ENCODE measurements around the gene MYBPH. TPM values are rescaled to one million over a fixed set of nuclear protein-coding genes. Genes with fewer than 3 reads are reported as not detected.

The MYBPH gene
- polyA plus RNA-seq, 3 donors = 0.04 to 0.52 (median 0.16) TPM

GRCh38 chr1:203186091-203186445, 10.4 kb upstream of the MYBPH start:
- intact Hi-C loops (cut with micrococcal nuclease) = no loop called here
- H3K36me3 Mint-ChIP-seq = no peaks in the 10 kb centered on the region
- peaks cover 29% of the 10 kb centered on the region for H3K4me1 Mint-ChIP-seq
- H3K27ac Mint-ChIP-seq = no peak overlapping the region
- no peak overlapping the region for H2AFZ ChIP-seq (ENCODE audit: insufficient read depth, low read depth, low read length, poor library complexity, severe bottlenecking)
- H3K4me2 ChIP-seq (replicated peaks; ENCODE audit: extremely low read depth, low read length, poor library complexity, severe bottlenecking) = no peak overlapping the region
- H3K4me1 ChIP-seq (ENCODE audit: control insufficient read depth in 1 of 2, insufficient read depth in 2 of 2, low read length in 2 of 2) = peaks cover 8 to 17% of the 10 kb centered on the region in 2 donors
- TF ChIP-seq CTCF (IDR thresholded peaks at IDR 0.05) = no peak
- DNase-seq = no peak
- H3K4me3 ChIP-seq (replicated peaks in 1 of 3; ENCODE audit: low read depth in 2 of 3, low read length in 3 of 3) = no peak overlapping the region
- H3K4me3 Mint-ChIP-seq = no peak overlapping the region
- H3K36me3 ChIP-seq (replicated peaks in 1 of 2; ENCODE audit: control insufficient read depth in 1 of 2, insufficient read depth in 2 of 2, low read length in 2 of 2) = no peaks in the 10 kb centered on the region
- no peak overlapping the region for H3K27ac ChIP-seq (ENCODE audit: low read depth in 1 of 2, low read length in 2 of 2)
- H3K9me3 Mint-ChIP-seq = no peaks in the 10 kb centered on the region
- WGBS (ENCODE audit: insufficient coverage) = 73% methylated on average over 1 of the region's 5 CpGs
- H4K20me1 ChIP-seq (ENCODE audit: insufficient read depth, low read length) = no peaks in the 10 kb centered on the region
- no peaks in the 10 kb centered on the region for H3K9me3 ChIP-seq (replicated peaks in 1 of 2; ENCODE audit: control insufficient read depth in 1 of 2, insufficient read depth in 1 of 2, low read length in 2 of 2)
- H3K27me3 ChIP-seq (ENCODE audit: control insufficient read depth in 2 of 2, insufficient read depth in 2 of 2, low read length in 2 of 2) = no peaks in the 10 kb centered on the region
- H3K79me2 ChIP-seq (ENCODE audit: insufficient read depth, low read length) = no peaks in the 10 kb centered on the region
- peaks cover 3 to 19% (median 7%) of the 10 kb centered on the region in 3 donors for H3K27me3 Mint-ChIP-seq (ENCODE audit: low read depth in 3 of 3)
- no peak overlapping the region for H3K9ac ChIP-seq (ENCODE audit: insufficient read depth, low read length, poor library complexity, severe bottlenecking)

GRCh38 chr1:203185585-203185984, 10.0 kb upstream of the MYBPH start:
- H3K4me3 ChIP-seq (replicated peaks in 1 of 3; ENCODE audit: low read depth in 2 of 3, low read length in 3 of 3) = no peak overlapping the region
- no peaks in the 10 kb centered on the region for H3K36me3 Mint-ChIP-seq
- no peak overlapping the region for H3K4me3 Mint-ChIP-seq
- DNase-seq = no peak
- H4K20me1 ChIP-seq (ENCODE audit: insufficient read depth, low read length) = no peaks in the 10 kb centered on the region
- H3K9me3 ChIP-seq (replicated peaks in 1 of 2; ENCODE audit: control insufficient read depth in 1 of 2, insufficient read depth in 1 of 2, low read length in 2 of 2) = no peaks in the 10 kb centered on the region
- no peaks in the 10 kb centered on the region for H3K27me3 ChIP-seq (ENCODE audit: control insufficient read depth in 2 of 2, insufficient read depth in 2 of 2, low read length in 2 of 2)
- WGBS (ENCODE audit: insufficient coverage) = 98% methylated on average over 4 of the region's 4 CpGs
- no peak overlapping the region for H2AFZ ChIP-seq (ENCODE audit: insufficient read depth, low read depth, low read length, poor library complexity, severe bottlenecking)
- no peaks in the 10 kb centered on the region for H3K79me2 ChIP-seq (ENCODE audit: insufficient read depth, low read length)
- H3K27ac Mint-ChIP-seq = peak overlapping the region in 1 of 7 donors; percentile 55
- H3K27ac ChIP-seq (ENCODE audit: low read depth in 1 of 2, low read length in 2 of 2) = no peak overlapping the region
- no peak for TF ChIP-seq CTCF (IDR thresholded peaks at IDR 0.05)
- no peak overlapping the region for H3K9ac ChIP-seq (ENCODE audit: insufficient read depth, low read length, poor library complexity, severe bottlenecking)
- peaks cover 8 to 17% of the 10 kb centered on the region in 2 donors for H3K4me1 ChIP-seq (ENCODE audit: control insufficient read depth in 1 of 2, insufficient read depth in 2 of 2, low read length in 2 of 2)
- peaks cover 29% of the 10 kb centered on the region for H3K4me1 Mint-ChIP-seq
- no peak overlapping the region for H3K4me2 ChIP-seq (replicated peaks; ENCODE audit: extremely low read depth, low read length, poor library complexity, severe bottlenecking)
- H3K27me3 Mint-ChIP-seq (ENCODE audit: low read depth in 3 of 3) = peaks cover 3 to 19% (median 10%) of the 10 kb centered on the region in 3 donors
- H3K9me3 Mint-ChIP-seq = no peaks in the 10 kb centered on the region
- intact Hi-C loops (cut with micrococcal nuclease) = no loop called here
- no peaks in the 10 kb centered on the region for H3K36me3 ChIP-seq (replicated peaks in 1 of 2; ENCODE audit: control insufficient read depth in 1 of 2, insufficient read depth in 2 of 2, low read length in 2 of 2)
